Measurements from ENCODE around the gene MKNK2. TPM values are rescaled to one million over a fixed set of nuclear protein-coding genes. Genes with fewer than 3 reads are reported as not detected.

MKNK2 gene
- total RNA-seq, 1 donor from 2014 or later: 154 TPM

- no peak for DNase-seq (ENCODE audit: low read depth)
- H3K4me3 ChIP-seq (ENCODE audit: low read depth, low read length): no peak overlapping the region
- TF ChIP-seq CTCF (conservative IDR thresholded peaks at IDR 0.05; ENCODE audit: low read depth, low read length): no peak
Observed at GRCh38 chr19:2064788-2065524, 13.9 kb upstream of the MKNK2 start.

- no peak for DNase-seq (ENCODE audit: low read depth)
- TF ChIP-seq CTCF (conservative IDR thresholded peaks at IDR 0.05; ENCODE audit: low read depth, low read length): no peak
- H3K4me3 ChIP-seq (ENCODE audit: low read depth, low read length): no peak overlapping the region
Observed at GRCh38 chr19:2064395-2064787, 13.3 kb upstream of the MKNK2 start.

GRCh38 chr19:2063824-2064223, 12.8 kb upstream of the MKNK2 start:
- DNase-seq (ENCODE audit: low read depth): no peak
- TF ChIP-seq CTCF (conservative IDR thresholded peaks at IDR 0.05; ENCODE audit: low read depth, low read length): no peak
- no peak overlapping the region for H3K4me3 ChIP-seq (ENCODE audit: low read depth, low read length)

GRCh38 chr19:2062770-2063169, 11.7 kb upstream of the MKNK2 start:
- no peak for TF ChIP-seq CTCF (conservative IDR thresholded peaks at IDR 0.05; ENCODE audit: low read depth, low read length)
- H3K4me3 ChIP-seq (ENCODE audit: low read depth, low read length): no peak overlapping the region
- DNase-seq (ENCODE audit: low read depth): no peak

GRCh38 chr19:2062389-2062729, 11.3 kb upstream of the MKNK2 start:
- DNase-seq (ENCODE audit: low read depth): no peak
- peak overlapping the region; percentile 62 for H3K4me3 ChIP-seq (ENCODE audit: low read depth, low read length)
- TF ChIP-seq CTCF (conservative IDR thresholded peaks at IDR 0.05; ENCODE audit: low read depth, low read length): no peak

- peak; percentile 63 for DNase-seq (ENCODE audit: low read depth)
- TF ChIP-seq CTCF (conservative IDR thresholded peaks at IDR 0.05; ENCODE audit: low read depth, low read length): no peak
Observed at GRCh38 chr19:2061495-2062388, 10.7 kb upstream of the MKNK2 start.

More at GRCh38 chr19:2061495-2062388, 10.7 kb upstream of the MKNK2 start:
- peak overlapping the region; percentile 62 for H3K4me3 ChIP-seq (ENCODE audit: low read depth, low read length)
